Liver (tissue), 3 donors: ENCODE measurements around the gene SMAD5.

Experiments
- CTCF ChIP-seq: fragments of 150-350 bp; IDR thresholded peaks from 2 replicates; pipeline ENCODE4 v1.5.1; 2017; ENCODE audit warnings: improper control_type of control experiment, low read depth, low read length; ENCODE audit not compliant: missing input control
- EGR1 ChIP-seq, 2 donors: IDR thresholded peaks; 2 replicates each; pipeline ENCODE4 v1.6.1; 2016 to 2018; ENCODE audit warnings: antibody characterized with exemption in 2 of 2, low read depth in 2 of 2
- GABPA ChIP-seq, 2 donors: IDR thresholded peaks in 1 of 2; conservative IDR thresholded peaks in 1 of 2; 2 replicates each; pipeline ENCODE4 v1.6.1; 2016; ENCODE audit warnings: antibody characterized with exemption in 2 of 2, mild to moderate bottlenecking in 1 of 2, moderate library complexity in 1 of 2
- HNF4A ChIP-seq, 2 donors: conservative IDR thresholded peaks; 2 replicates each; pipeline ENCODE4 v1.6.1; 2016; ENCODE audit warnings: antibody characterized with exemption in 2 of 2, mild to moderate bottlenecking in 2 of 2
- JUND ChIP-seq, 2 donors: IDR thresholded peaks; 2 replicates each; pipeline ENCODE4 v1.6.1; 2016; ENCODE audit warnings: antibody characterized with exemption in 2 of 2
- MAX ChIP-seq: IDR thresholded peaks from 2 replicates; pipeline ENCODE4 v1.6.1; 2016; ENCODE audit warnings: antibody characterized with exemption
- REST ChIP-seq: IDR thresholded peaks from 2 replicates; pipeline ENCODE4 v1.6.1; 2016; ENCODE audit warnings: antibody characterized with exemption, mild to moderate bottlenecking
- SP1 ChIP-seq: IDR thresholded peaks from 2 replicates; pipeline ENCODE4 v1.6.1; 2018; ENCODE audit warnings: antibody characterized with exemption, mild to moderate bottlenecking
- TAF1 ChIP-seq: conservative IDR thresholded peaks from 2 replicates; pipeline ENCODE4 v1.6.1; 2016; ENCODE audit warnings: antibody characterized with exemption, mild to moderate bottlenecking
- ZBTB33 ChIP-seq: IDR thresholded peaks from 2 replicates; pipeline ENCODE4 v1.6.1; 2016; ENCODE audit warnings: antibody characterized with exemption
- TF ChIP-seq, protein P1 (sequence below): IDR thresholded peaks from 2 replicates; pipeline ENCODE4 v1.6.1; 2016; ENCODE audit warnings: antibody characterized with exemption
- donor health status: healthy.
- donor health status: healthy.

DNA sequence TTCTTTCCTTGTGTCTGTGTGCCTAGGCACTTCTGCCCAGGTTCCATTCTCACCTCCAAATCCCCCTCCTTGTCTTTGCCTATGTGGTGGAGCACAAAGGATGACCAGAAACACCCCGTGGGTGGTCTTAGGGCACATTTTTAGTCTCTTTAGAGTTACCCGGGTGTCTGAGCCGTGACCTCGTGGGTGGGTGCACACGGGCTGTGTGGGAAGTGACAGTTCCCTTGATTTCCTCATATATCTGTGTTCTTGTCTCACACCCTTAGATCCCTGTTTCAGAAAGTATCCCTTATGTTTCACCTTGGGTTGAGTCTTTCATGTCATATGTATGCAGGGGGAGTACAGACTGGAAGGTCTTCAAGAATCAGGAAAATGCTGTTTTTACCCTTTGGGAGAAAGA is 73.7 kb downstream of the SMAD5 start:
- no peak for TF ChIP-seq CTCF
- no peak for TF ChIP-seq GABPA (IDR thresholded peaks at IDR 0.05 in 1 of 2, conservative IDR thresholded peaks at IDR 0.05 in 1 of 2)
- no peak for TF ChIP-seq MAX
- no peak for TF ChIP-seq REST
- TF ChIP-seq, protein P1, sequence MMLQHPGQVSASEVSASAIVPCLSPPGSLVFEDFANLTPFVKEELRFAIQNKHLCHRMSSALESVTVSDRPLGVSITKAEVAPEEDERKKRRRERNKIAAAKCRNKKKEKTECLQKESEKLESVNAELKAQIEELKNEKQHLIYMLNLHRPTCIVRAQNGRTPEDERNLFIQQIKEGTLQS = no peak
- no peak for TF ChIP-seq ZBTB33
- TF ChIP-seq EGR1 (IDR thresholded peaks at IDR 0.05; ENCODE audit: low read depth in 2 of 2) = no peak
- TF ChIP-seq TAF1 = no peak
- TF ChIP-seq SP1 = no peak
- TF ChIP-seq JUND (IDR thresholded peaks at IDR 0.05) = no peak
- TF ChIP-seq HNF4A (conservative IDR thresholded peaks at IDR 0.05) = no peak
